GM20000 (cell line): ENCODE data around the gene ARL3.
"Not testable (repeated sequence)": the region's sequence is repeated elsewhere in the genome, so short reads cannot be mapped to it uniquely, and the experiment has no call there.

ENCODE experiments used
- DNase-seq: peaks from one replicate; pipeline ENCODE4 v3.0.0; 2012; ENCODE audit warnings: low spot score
- TF ChIP-seq, protein P1 (sequence below): IDR thresholded peaks from 2 replicates; pipeline ENCODE4 v1.5.1; 2012; ENCODE audit warnings: mild to moderate bottlenecking, control low read depth; ENCODE audit errors: extremely low read depth, missing control alignments

ARL3 gene

DNA sequence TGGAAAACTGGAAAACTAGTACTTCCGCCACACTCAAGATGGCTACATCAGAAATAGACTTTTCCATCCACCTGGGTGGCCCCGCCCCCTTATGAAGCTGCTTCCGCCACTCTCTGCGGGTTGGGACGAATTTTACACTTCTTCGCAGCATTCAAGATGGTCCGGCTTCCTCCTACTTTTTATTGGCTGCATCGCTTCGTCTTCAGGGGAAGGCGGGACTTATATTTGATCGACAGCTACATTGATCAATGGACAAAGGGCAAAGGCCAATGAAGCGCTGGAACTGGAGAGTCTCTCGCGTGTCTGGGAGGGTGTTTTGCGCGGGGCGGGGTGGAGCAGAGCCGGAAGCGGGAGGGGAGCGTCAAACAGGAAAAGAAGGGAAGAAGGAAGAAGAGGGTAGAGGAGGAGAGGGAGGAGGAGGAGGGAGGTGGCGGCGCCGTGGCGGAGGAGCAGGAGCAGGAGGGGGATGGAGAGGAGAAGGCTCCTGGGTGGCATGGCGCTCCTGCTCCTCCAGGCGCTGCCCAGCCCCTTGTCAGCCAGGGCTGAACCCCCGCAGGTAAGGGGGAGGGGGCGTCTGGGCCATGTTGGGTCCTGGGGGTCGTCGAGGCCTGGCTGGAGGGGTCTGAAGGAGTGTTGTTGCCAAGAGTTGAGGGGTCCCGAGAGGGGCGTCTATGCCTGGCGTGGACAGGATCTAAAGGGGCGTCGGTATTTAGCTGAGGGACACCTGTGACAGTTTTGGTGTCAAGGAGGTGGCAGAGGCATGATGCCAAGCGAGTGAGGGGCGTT, 29.6 kb upstream of the ARL3 start, which contains the start of gene WBP1L:
WBP1L (plus strand) TSS at position 361 of the 786 bp plus-strand sequence; CDS start at position 467, 106 bp downstream.
- TF ChIP-seq, protein P1, sequence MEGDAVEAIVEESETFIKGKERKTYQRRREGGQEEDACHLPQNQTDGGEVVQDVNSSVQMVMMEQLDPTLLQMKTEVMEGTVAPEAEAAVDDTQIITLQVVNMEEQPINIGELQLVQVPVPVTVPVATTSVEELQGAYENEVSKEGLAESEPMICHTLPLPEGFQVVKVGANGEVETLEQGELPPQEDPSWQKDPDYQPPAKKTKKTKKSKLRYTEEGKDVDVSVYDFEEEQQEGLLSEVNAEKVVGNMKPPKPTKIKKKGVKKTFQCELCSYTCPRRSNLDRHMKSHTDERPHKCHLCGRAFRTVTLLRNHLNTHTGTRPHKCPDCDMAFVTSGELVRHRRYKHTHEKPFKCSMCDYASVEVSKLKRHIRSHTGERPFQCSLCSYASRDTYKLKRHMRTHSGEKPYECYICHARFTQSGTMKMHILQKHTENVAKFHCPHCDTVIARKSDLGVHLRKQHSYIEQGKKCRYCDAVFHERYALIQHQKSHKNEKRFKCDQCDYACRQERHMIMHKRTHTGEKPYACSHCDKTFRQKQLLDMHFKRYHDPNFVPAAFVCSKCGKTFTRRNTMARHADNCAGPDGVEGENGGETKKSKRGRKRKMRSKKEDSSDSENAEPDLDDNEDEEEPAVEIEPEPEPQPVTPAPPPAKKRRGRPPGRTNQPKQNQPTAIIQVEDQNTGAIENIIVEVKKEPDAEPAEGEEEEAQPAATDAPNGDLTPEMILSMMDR = no peak
- DNase-seq = peak; percentile 91

DNA sequence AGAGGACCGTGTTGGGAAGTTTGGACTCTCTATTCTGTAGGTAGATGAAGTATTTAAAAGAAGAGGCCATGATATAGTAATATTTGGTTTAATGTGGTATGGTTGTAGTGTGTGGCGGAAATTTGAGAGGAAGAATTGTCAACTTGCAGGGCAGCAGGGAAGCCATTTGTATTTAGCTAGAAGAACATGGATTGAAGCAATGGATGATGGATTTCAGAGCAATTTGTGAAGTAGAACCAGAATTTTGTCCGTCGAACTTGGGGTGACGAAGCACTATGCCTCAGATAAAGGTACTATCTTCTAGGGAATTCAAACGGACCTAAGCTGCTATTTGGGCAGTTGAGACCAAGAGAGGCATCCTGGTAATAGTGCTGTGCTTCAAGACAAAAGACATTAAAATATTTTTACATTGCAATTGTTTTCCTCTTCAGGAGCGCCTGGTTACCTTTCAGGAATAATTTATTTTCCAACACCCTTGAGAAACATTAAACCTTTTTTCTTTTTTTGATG, 28.9 kb upstream of the ARL3 start:
- DNase-seq = no peak
- TF ChIP-seq, protein P1 = no peak

DNA sequence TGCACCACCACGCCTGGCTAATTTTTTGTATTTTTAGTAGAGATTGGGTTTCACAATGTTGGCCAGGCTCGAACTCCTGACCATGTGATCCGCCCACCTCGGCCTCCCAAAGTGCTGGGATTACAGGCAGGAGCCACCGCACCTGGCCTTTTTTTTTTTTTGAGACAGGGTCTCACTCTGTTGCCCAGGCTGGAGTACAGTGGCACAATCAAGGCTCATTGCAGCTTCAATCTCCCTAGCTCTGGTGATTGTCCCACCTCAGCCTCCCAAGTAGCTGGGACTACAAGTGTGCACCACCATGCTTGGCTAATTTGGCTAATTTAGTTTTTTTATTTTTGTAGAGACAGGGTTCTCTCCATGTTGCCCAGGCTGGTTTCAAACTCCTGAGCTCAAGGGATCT, 28.1 kb upstream of the ARL3 start:
- not testable (repeated sequence) for DNase-seq

DNA sequence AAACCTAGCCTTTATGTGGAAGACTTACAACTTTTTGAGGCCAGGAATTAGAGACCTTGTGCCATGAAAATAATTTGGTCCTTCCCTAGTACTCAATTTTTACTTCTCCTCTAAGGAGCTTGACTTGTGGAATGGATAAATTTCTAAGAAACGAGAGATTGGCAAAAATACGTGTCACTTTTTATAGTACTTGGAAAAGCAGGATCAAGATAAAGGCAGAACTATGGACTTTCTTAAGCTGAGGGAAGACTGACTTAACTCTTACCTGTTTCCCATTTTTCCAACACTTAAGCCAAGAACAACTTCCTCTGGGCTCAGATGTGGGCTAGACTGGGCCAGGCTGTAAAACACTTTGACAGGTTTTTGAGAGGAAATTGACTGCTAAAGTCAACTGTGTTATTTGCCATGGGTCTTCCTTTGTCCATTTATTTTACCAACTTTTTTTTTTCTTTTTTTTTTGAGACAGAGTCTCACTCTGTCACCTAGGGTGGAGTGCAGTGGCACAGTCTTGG, 27.6 kb upstream of the ARL3 start:
- TF ChIP-seq, protein P1 = no peak
- DNase-seq = no peak

DNA sequence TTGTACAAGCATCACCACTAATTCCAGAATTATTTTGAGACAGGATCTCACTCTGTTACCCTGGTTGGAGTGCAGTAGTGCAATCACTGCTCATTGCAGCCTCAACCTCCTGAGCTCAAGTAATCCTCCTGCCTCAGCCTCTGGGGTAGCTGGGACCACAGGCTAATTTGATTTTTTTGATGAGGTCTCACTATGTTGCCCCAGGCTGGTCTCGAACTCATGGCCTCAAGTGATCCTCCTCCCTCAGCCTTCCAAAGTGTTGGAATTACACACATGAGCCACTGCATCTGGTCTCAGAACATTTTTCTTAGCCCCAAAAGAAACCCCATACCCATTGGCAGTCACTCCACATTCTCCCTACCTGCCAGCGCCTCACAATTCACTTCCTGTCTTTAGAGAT, 26.0 kb upstream of the ARL3 start:
- TF ChIP-seq, protein P1 = no peak
- DNase-seq = no peak

DNA sequence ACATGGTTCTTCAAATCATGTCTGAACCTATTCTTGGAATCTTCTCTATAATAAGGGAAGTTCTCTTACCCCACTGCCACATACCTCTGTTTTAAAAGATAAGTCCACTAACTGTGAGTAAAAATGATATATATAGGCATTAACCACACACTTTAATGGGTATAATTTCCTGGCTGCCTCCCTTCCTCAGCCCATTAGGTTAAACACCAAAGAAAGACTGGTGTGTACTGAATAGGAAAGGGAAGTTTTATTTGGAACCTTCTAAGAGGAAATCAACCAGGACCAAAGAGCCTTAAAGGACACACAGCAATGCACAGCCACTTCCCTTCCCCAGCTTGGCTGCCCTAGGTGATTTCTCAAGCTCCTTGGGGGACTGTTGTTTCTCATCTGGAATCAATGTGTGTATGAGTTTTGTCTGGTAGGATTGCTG, 24.5 kb upstream of the ARL3 start:
- DNase-seq = no peak
- TF ChIP-seq, protein P1 = no peak

DNA sequence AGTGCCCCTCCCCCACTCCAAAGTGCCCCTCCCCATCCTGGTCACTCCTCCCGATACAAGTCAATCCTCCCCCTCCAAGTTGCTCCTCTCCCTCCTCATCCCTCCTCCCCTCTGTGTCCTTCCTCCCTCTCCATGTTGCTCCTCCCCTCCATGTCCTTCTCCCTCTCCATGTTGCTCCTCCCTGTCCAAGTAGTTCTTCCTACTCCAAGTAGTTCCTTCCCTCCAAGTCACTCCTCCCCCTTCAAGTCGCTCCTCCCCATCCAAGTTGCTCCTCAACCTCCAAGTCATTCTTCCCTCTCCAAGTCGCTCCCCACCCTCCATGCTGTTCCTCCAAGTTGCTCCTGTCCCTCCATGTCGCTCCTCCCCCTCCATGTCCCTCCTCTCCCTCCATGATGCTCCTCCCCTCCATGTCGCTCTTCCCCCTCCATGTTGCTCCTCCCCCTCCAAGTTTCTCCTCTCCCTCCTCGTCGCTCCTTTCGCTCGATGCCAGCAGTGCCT, 20.9 kb upstream of the ARL3 start:
- TF ChIP-seq, protein P1 = no peak
- no peak for DNase-seq
